Mucosa of descending colon (tissue), 3 donors: Measurements from ENCODE around the gene TMEM245. TPM values are rescaled to one million over a fixed set of nuclear protein-coding genes. Genes with fewer than 3 reads are reported as not detected.

Experiments
- ATAC-seq: fragments of 200-7000 bp; cut with Tn5 transposase; one replicate; pipeline ENCODE4 v1.9.1; 2020; ENCODE audit warnings: mild to moderate bottlenecking, moderate library complexity
- DNase-seq, 3 donors: peaks; one replicate each; pipeline ENCODE4 v3.0.0-alpha.2; 2020
- H3K36me3 ChIP-seq: fragments of 200-600 bp; one replicate; pipeline ENCODE4 v1.8.0; 2021; ENCODE audit warnings: low read depth, mild to moderate bottlenecking
- H3K4me1 ChIP-seq: fragments of 200-600 bp; one replicate; pipeline ENCODE4 v1.8.0; 2021; ENCODE audit warnings: low read depth, mild to moderate bottlenecking
- H3K4me3 ChIP-seq: fragments of 200-600 bp; one replicate; pipeline ENCODE4 v1.8.0; 2021; ENCODE audit warnings: mild to moderate bottlenecking
- H3K9me3 ChIP-seq: fragments of 200-600 bp; one replicate; pipeline ENCODE4 v1.8.0; 2021; ENCODE audit warnings: mild to moderate bottlenecking
- CTCF ChIP-seq: fragments of 200-600 bp; IDR thresholded peaks from one replicate; pipeline ENCODE4 v1.8.0; 2022; ENCODE audit warnings: antibody characterized with exemption, mild to moderate bottlenecking
- intact Hi-C, 2 donors: fragments of 100-400 bp; cut with DNase I in 1 of 2; cut with micrococcal nuclease in 1 of 2; formaldehyde crosslinking; loops; one replicate each; pipeline versions ENCODE4 v1.11.0 to v1.11.1; 2022; cut with DNase I, micrococcal nuclease
- microRNA-seq: library from miRNA; unstranded; fragments of <30 nt; microRNA quantifications from one replicate; pipeline ENCODE4, GENCODE V29; 2019
- total RNA-seq, 3 donors: library from RNA; stranded (reverse); fragmentation: NEBNext Ultra II Directional in 2 of 3; extraction: Animal tissue kit (Norgen Biotek cat#: 25700) in 2 of 3; gene quantifications; one replicate each; pipeline versions ENCODE4 v1.2.1 to v1.2.4, GENCODE V29; 2021 to 2023
- donor health status: DM: no; HTN: no; CAD: no; lungs with moderate emphysema.
- donor health status: DM: no; HTN: no; CAD: no.
- donor health status: DM: no; HTN: yes; CAD: no.

The TMEM245 gene
- total RNA-seq, 3 donors from 2014 or later = 26.3 to 72.8 (median 33.6) TPM

- ATAC-seq (no peak), DNase-seq (no peak)
- no peaks in the 10 kb centered on the region for H3K4me1 ChIP-seq
- no peak overlapping the region for H3K4me3 ChIP-seq
- H3K9me3 ChIP-seq = no peaks in the 10 kb centered on the region
- TF ChIP-seq CTCF = no peak
- intact Hi-C loops = no loop called here
- H3K36me3 ChIP-seq = no peaks in the 10 kb centered on the region
These were observed 151.8 kb downstream of the TMEM245 start for GRCh38 chr9:108967916-108968315.

Small RNAs within 50 kb of the gene (microRNA-seq; reads per million reads assigned to microRNA genes)
- 150 reads per million, percentile 66 among the genes with 10 or more reads in this experiment for gene MIR32

Other genes with a start within 250 kb of the TMEM245 start
- 10 to 100 TPM; 14.3 to 18.7 (median 16.7) TPM for gene ELP1, start 185.8 kb downstream of the TMEM245 start, total RNA-seq
- 10 to 100 TPM; 13.2 to 16.8 (median 15.2) TPM for gene ABITRAM, start 185.5 kb downstream of the TMEM245 start, total RNA-seq
- 10 to 100 TPM in 2 of 3 donors, 1 to 10 TPM in 1; 8.3 to 21.9 (median 15.6) TPM for gene CTNNAL1, start 106.4 kb downstream of the TMEM245 start, total RNA-seq
- gene FRRS1L, start 47.3 kb upstream of the TMEM245 start, total RNA-seq = 1 to 10 TPM in 1 of 3 donors, under 1 TPM in 2; 0.49 to 4.8 (median 0.96) TPM
- gene EPB41L4B, start 201.1 kb upstream of the TMEM245 start, total RNA-seq = 100 to 1,000 TPM in 2 of 3 donors, 10 to 100 TPM in 1; 56.3 to 163 (median 122) TPM